KMS-11 (cell line): Measurements from ENCODE around the gene RBPJ.
"Not testable (repeated sequence)": the region's sequence is repeated elsewhere in the genome, so short reads cannot be mapped to it uniquely, and the experiment has no call there.

Experiments used
- H2AFZ ChIP-seq: fragments of 200-600 bp; sonication (generic); 2 replicates; pipeline ENCODE4 v1.6.1; 2016; ENCODE audit warnings: antibody characterized with exemption, mixed run types, low read depth
- H3K27ac ChIP-seq: fragments of 200-600 bp; sonication (generic); 2 replicates; pipeline ENCODE4 v1.6.1; 2016; ENCODE audit warnings: mild to moderate bottlenecking, mixed run types
- H3K27me3 ChIP-seq: fragments of 200-600 bp; sonication (generic); 2 replicates; pipeline ENCODE4 v1.6.1; 2017; ENCODE audit warnings: mild to moderate bottlenecking, low read depth, mixed run types, moderate library complexity; ENCODE audit not compliant: insufficient read depth
- H3K36me3 ChIP-seq: fragments of 200-600 bp; sonication (generic); 2 replicates; pipeline ENCODE4 v1.6.1; 2017; ENCODE audit warnings: mild to moderate bottlenecking, mixed run types; ENCODE audit not compliant: insufficient read depth
- H3K4me1 ChIP-seq: fragments of 200-600 bp; sonication (generic); 2 replicates; pipeline ENCODE4 v1.6.1; 2016; ENCODE audit warnings: mild to moderate bottlenecking, low read depth, mixed run types; ENCODE audit not compliant: poor library complexity, severe bottlenecking
- H3K4me2 ChIP-seq: fragments of 200-600 bp; sonication (generic); 2 replicates; pipeline ENCODE4 v1.7.0; 2016; ENCODE audit warnings: mild to moderate bottlenecking, mixed run types
- H3K4me3 ChIP-seq: fragments of 200-600 bp; sonication (generic); IDR thresholded peaks from 2 replicates; pipeline ENCODE4 v1.6.1; 2017; ENCODE audit warnings: low read depth, low read length, mixed read lengths; ENCODE audit not compliant: insufficient read depth
- H3K79me2 ChIP-seq: fragments of 200-600 bp; sonication (generic); 2 replicates; pipeline ENCODE4 v1.6.1; 2016; ENCODE audit warnings: low read depth, mixed run types; ENCODE audit not compliant: insufficient read depth
- H3K9ac ChIP-seq: fragments of 200-600 bp; sonication (generic); 2 replicates; pipeline ENCODE4 v1.6.1; 2016; ENCODE audit warnings: mild to moderate bottlenecking, mixed run types
- H4K20me1 ChIP-seq: fragments of 200-600 bp; sonication (generic); 2 replicates; pipeline ENCODE4 v1.6.1; 2016; ENCODE audit warnings: mild to moderate bottlenecking, mixed run types; ENCODE audit not compliant: insufficient read depth
- TF ChIP-seq, protein P1 (sequence below): fragments of 200-600 bp; sonication (generic); conservative IDR thresholded peaks from 2 replicates; pipeline ENCODE4 v1.6.1; 2017; ENCODE audit warnings: low read depth, mild to moderate bottlenecking, antibody characterized with exemption, low read length, moderate library complexity, mixed read lengths

The RBPJ gene

DNA sequence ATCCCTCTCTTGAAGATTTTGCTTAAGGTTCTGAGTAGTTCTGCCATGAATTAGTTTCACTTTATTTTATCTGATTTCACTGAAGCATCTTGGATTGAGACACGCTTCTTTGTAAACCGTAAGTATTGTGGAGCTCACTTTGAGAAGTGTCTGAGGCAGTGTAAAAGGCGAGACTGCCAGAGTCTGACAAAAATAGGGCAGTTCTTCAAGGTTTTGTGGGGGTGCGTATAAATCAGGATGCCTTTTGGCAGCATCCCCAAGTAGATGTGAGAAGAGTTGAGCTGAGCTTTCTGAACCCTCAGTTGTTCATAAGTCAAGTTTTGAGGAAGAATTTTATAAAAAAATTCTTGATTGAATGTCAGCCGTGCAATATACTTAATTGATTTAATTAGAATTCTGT is 76.3 kb downstream of the RBPJ start:
- H3K4me2 ChIP-seq: no peak overlapping the region
- H3K27ac ChIP-seq: no peak overlapping the region
- no peaks in the 10 kb centered on the region for H4K20me1 ChIP-seq
- H3K36me3 ChIP-seq: no peaks in the 10 kb centered on the region
- no peak overlapping the region for H2AFZ ChIP-seq
- H3K4me1 ChIP-seq: peaks cover 12% of the 10 kb centered on the region
- TF ChIP-seq, protein P1, sequence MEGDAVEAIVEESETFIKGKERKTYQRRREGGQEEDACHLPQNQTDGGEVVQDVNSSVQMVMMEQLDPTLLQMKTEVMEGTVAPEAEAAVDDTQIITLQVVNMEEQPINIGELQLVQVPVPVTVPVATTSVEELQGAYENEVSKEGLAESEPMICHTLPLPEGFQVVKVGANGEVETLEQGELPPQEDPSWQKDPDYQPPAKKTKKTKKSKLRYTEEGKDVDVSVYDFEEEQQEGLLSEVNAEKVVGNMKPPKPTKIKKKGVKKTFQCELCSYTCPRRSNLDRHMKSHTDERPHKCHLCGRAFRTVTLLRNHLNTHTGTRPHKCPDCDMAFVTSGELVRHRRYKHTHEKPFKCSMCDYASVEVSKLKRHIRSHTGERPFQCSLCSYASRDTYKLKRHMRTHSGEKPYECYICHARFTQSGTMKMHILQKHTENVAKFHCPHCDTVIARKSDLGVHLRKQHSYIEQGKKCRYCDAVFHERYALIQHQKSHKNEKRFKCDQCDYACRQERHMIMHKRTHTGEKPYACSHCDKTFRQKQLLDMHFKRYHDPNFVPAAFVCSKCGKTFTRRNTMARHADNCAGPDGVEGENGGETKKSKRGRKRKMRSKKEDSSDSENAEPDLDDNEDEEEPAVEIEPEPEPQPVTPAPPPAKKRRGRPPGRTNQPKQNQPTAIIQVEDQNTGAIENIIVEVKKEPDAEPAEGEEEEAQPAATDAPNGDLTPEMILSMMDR: no peak
- H3K79me2 ChIP-seq: no peaks in the 10 kb centered on the region
- H3K4me3 ChIP-seq: no peak overlapping the region
- no peaks in the 10 kb centered on the region for H3K27me3 ChIP-seq
- no peak overlapping the region for H3K9ac ChIP-seq

DNA sequence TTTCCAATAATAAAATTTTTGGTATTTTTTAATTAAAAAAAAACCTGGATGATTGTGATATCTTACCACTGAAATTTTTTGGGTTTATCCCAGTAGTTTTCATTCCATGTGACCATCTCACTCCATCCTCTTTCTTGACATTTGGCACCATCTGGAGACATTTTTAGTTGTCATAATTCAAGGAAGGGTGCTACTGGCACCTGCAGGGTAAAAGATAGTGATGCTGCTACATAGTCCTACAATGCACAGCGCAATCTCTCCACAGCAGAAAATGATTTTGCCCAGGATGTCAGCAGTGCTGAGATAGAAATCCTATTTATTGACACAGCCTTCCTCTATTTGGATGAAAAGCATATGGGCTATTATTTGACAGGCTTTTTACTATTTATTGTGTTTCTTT is 79.3 kb downstream of the RBPJ start:
- Histone ChIP-seq H4K20me1 (no peaks in the 10 kb centered on the region), H3K36me3 (no peaks in the 10 kb centered on the region)
- TF ChIP-seq, protein P1: no peak

DNA sequence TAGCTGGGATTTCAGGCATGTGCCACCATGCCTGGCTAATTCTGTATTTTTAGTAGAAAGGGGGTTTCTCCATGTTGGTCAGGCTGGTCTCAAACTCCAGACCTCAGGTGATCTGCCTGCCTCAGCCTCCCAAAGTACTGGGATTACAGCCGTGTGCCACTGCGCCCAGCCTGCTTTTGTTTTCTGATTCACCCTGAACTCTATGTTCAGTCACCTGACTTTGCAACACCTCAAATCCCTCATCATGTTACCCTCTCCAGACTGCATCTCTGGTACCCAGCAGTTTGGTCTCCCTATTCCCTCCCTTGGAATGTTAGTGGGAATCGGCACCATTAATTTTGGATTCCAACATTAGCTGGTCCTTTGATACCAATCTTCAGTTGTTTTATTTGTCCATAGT is 81.2 kb downstream of the RBPJ start:
- not testable (repeated sequence) for H2AFZ ChIP-seq, H3K27me3 ChIP-seq, H3K27ac ChIP-seq, H3K36me3 ChIP-seq, H4K20me1 ChIP-seq, H3K4me3 ChIP-seq, H3K9ac ChIP-seq, H3K79me2 ChIP-seq
- peak overlapping the region; percentile 42; the same call in 1 of the 2 replicates for H3K4me2 ChIP-seq
- H3K4me1 ChIP-seq: peaks cover 23% of the 10 kb centered on the region

More for the DNA sequence above, 79.3 kb downstream of the RBPJ start:
- no peak overlapping the region for H3K4me2 ChIP-seq
- no peak overlapping the region for H3K27ac ChIP-seq
- no peak overlapping the region for H3K9ac ChIP-seq
- no peaks in the 10 kb centered on the region for H3K27me3 ChIP-seq
- no peaks in the 10 kb centered on the region for H3K79me2 ChIP-seq
- peaks cover 23% of the 10 kb centered on the region for H3K4me1 ChIP-seq
- H2AFZ ChIP-seq: no peak overlapping the region
- H3K4me3 ChIP-seq: no peak overlapping the region

DNA sequence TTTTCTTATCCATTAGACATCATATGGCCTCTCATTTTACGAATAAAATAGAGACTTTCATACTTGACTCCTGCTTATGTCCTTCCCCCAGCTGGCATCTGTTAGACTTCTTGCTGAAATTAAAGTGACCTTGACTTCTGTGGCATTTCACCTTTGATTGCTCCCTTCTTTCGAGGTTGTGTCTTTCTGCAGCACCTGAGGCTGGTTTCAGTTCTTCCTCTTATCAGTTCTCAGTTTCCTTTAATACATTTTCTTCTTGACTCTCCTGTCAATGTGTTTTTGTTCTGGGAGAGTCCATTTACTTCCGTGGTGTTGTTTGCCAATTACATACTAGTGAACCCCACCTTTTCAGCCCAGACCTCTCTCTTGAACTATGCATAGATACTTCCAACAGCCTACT is 81.6 kb downstream of the RBPJ start:
- Histone ChIP-seq H3K4me3 (no peak overlapping the region), H3K79me2 (no peaks in the 10 kb centered on the region), H3K36me3 (no peaks in the 10 kb centered on the region), H3K27ac (peak overlapping the region; percentile 19; the same call in 1 of the 2 replicates), H3K4me1 (peaks cover 23% of the 10 kb centered on the region), H3K9ac (no peak overlapping the region), H3K27me3 (no peaks in the 10 kb centered on the region), H2AFZ (no peak overlapping the region), H4K20me1 (no peaks in the 10 kb centered on the region), H3K4me2 (peak overlapping the region; percentile 42; the same call in 1 of the 2 replicates)
- TF ChIP-seq, protein P1: no peak

DNA sequence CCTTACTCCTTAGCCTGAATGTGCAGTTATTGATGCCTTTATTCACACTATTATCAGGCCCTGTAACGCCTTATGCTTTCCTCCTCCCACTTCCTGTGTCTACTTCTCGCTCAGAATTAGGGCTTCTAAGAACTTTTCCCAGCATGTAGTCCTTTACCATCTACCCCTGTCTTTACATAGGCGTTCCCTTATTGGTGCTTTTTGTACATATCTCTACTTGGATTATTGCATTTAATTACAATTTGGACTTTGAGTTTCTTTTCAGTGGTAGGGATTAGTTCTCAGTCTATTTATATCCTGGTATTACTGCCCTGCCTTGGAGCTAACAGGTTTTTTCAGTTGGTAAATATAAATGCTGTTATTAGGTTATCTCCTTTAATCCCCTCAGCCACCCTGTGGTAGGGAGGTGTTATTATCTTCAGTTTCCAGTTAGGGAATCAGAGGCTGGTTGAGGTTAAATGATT is 84.0 kb downstream of the RBPJ start:
- Histone ChIP-seq H3K4me3 (no peak overlapping the region), H4K20me1 (no peaks in the 10 kb centered on the region), H3K4me1 (peaks cover 23% of the 10 kb centered on the region), H3K36me3 (no peaks in the 10 kb centered on the region), H3K79me2 (no peaks in the 10 kb centered on the region), H3K4me2 (no peak overlapping the region), H3K9ac (no peak overlapping the region), H3K27me3 (no peaks in the 10 kb centered on the region), H3K27ac (no peak overlapping the region), H2AFZ (no peak overlapping the region)
- TF ChIP-seq, protein P1: no peak
